ENCODE data around the gene RAB22A. TPM values are rescaled to one million over a fixed set of nuclear protein-coding genes. Genes with fewer than 3 reads are reported as not detected.

The RAB22A gene
- total and polyA plus RNA-seq, 7 donors, result 8.0 to 21.6 (median 17.6) TPM

GRCh38 chr20:58398254-58398653 lies 88.7 kb downstream of the RAB22A start:
- TF ChIP-seq CTCF (IDR thresholded peaks at IDR 0.05) (no peak), POLR2A (IDR thresholded peaks at IDR 0.05) (no peak), POLR2AphosphoS5 (IDR thresholded peaks at IDR 0.05) (no peak)
- Histone ChIP-seq H3K4me1 (peaks cover 0 to 69% (median 44%) of the 10 kb centered on the region in 4 donors), H3K27me3 (no peaks in the 10 kb centered on the region), H3K36me3 (no peaks in the 10 kb centered on the region), H3K4me3 (no peak overlapping the region), H3K27ac (no peak overlapping the region), H3K9me3 (no peaks in the 10 kb centered on the region)
- DNase-seq, result no peak
- WGBS, 2 donors, result 84 to 95% methylated on average over 5 of the region's 5 CpGs
- intact Hi-C loops (cut with DNase I), result no loop called here

- H3K36me3 ChIP-seq, result no peaks in the 10 kb centered on the region
- no peak overlapping the region for H3K4me3 ChIP-seq
- TF ChIP-seq CTCF (IDR thresholded peaks at IDR 0.05) (no peak), EP300 (IDR thresholded peaks at IDR 0.05) (no peak), POLR2A (IDR thresholded peaks at IDR 0.05) (no peak), POLR2AphosphoS5 (IDR thresholded peaks at IDR 0.05) (no peak)
- no peaks in the 10 kb centered on the region for H3K9me3 ChIP-seq
- WGBS, 2 donors, result 92 to 93% methylated on average over 6 of the region's 6 CpGs
- no peak for DNase-seq
- intact Hi-C loops (cut with DNase I), result no loop called here
- H3K27ac ChIP-seq, result no peak overlapping the region
- H3K4me1 ChIP-seq, result peaks cover 0 to 60% (median 33%) of the 10 kb centered on the region in 4 donors
- H3K27me3 ChIP-seq, result no peaks in the 10 kb centered on the region
These were observed 90.4 kb downstream of the RAB22A start for GRCh38 chr20:58399926-58400325.

GRCh38 chr20:58401162-58401561 lies 91.6 kb downstream of the RAB22A start:
- H3K4me1 ChIP-seq, result peaks cover 0 to 56% (median 40%) of the 10 kb centered on the region in 4 donors
- no peaks in the 10 kb centered on the region for H3K27me3 ChIP-seq
- H3K36me3 ChIP-seq, result no peaks in the 10 kb centered on the region
- intact Hi-C loops (cut with DNase I), result no loop called here
- 76 to 88% methylated on average over 1 of the region's 1 CpG for WGBS, 2 donors
- no peak overlapping the region for H3K4me3 ChIP-seq
- DNase-seq, result no peak
- H3K9me3 ChIP-seq, result no peaks in the 10 kb centered on the region
- TF ChIP-seq POLR2AphosphoS5 (IDR thresholded peaks at IDR 0.05), result no peak
- no peak for TF ChIP-seq EP300 (IDR thresholded peaks at IDR 0.05)
- TF ChIP-seq CTCF (IDR thresholded peaks at IDR 0.05), result no peak
- TF ChIP-seq POLR2A (IDR thresholded peaks at IDR 0.05), result no peak
- H3K27ac ChIP-seq, result no peak overlapping the region

- intact Hi-C loops (cut with DNase I), result no loop called here
- Histone ChIP-seq H3K27ac (no peak overlapping the region), H3K4me3 (no peak overlapping the region), H3K36me3 (no peaks in the 10 kb centered on the region), H3K27me3 (no peaks in the 10 kb centered on the region), H3K9me3 (no peaks in the 10 kb centered on the region), H3K4me1 (peaks cover 0 to 66% (median 44%) of the 10 kb centered on the region in 4 donors)
- no peak for TF ChIP-seq POLR2A (IDR thresholded peaks at IDR 0.05)
- TF ChIP-seq CTCF (IDR thresholded peaks at IDR 0.05), result no peak
- no peak for DNase-seq
- whole genome bisulfite sequencing, 2 donors, result 86 to 87% methylated on average over 5 of the region's 5 CpGs
These were observed 92.8 kb downstream of the RAB22A start for GRCh38 chr20:58402305-58402704.

- TF ChIP-seq POLR2AphosphoS5 (IDR thresholded peaks at IDR 0.05), result no peak
- TF ChIP-seq POLR2A (IDR thresholded peaks at IDR 0.05), result no peak
- no peak for TF ChIP-seq EP300 (IDR thresholded peaks at IDR 0.05)
- no peak for TF ChIP-seq CTCF (IDR thresholded peaks at IDR 0.05)
- 89 to 94% methylated on average over 5 of the region's 5 CpGs for WGBS, 2 donors
- intact Hi-C loops (cut with DNase I), result no loop called here
- Histone ChIP-seq H3K4me3 (no peak overlapping the region), H3K27ac (no peak overlapping the region), H3K36me3 (no peaks in the 10 kb centered on the region), H3K9me3 (no peaks in the 10 kb centered on the region), H3K27me3 (no peaks in the 10 kb centered on the region), H3K4me1 (peaks cover 0 to 66% (median 45%) of the 10 kb centered on the region in 4 donors)
- DNase-seq, result no peak
These were observed 93.3 kb downstream of the RAB22A start for GRCh38 chr20:58402827-58403226.

Data from sigmoid colon (tissue), 7 donors.